Measurements from ENCODE around the gene PRDM16.

DNA sequence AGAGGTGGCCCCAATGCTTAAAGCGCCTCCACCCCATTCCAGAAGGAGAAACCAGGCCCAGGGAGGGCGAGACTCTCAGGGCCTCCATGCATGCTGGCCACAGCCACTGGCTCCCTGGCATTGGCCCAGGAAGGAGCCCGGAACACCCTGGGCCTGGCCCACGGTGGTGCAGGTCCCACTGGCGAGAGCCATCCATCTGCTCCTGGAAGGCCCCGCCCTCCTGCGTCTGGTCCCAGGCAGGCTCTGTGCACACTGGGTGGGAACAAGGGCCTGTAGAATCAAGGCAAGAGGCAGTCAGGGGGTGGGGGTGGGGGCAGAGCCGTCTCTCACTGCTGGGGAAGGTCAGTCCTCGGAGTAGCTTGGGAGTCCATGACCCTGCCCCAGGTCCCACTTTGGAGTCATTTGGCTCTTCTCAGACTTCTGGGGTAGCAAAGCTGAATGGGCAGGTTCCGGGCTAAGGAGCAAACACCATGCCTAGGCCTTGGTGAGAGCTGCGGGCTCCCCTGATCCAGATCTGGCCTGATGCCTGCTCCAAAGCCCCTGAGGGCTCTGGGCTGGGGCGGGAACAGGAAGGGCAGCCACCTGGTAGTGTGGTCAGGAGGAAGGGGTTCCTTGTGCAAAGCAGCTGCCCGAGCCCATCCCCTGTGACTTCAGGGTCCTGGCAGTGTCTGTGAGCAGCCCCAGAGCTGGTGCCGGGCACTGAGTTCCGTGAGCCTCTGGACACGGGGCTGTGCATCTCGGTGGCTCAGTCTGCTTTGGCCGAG is 278.4 kb downstream of the PRDM16 start:
- TF ChIP-seq, protein P1, sequence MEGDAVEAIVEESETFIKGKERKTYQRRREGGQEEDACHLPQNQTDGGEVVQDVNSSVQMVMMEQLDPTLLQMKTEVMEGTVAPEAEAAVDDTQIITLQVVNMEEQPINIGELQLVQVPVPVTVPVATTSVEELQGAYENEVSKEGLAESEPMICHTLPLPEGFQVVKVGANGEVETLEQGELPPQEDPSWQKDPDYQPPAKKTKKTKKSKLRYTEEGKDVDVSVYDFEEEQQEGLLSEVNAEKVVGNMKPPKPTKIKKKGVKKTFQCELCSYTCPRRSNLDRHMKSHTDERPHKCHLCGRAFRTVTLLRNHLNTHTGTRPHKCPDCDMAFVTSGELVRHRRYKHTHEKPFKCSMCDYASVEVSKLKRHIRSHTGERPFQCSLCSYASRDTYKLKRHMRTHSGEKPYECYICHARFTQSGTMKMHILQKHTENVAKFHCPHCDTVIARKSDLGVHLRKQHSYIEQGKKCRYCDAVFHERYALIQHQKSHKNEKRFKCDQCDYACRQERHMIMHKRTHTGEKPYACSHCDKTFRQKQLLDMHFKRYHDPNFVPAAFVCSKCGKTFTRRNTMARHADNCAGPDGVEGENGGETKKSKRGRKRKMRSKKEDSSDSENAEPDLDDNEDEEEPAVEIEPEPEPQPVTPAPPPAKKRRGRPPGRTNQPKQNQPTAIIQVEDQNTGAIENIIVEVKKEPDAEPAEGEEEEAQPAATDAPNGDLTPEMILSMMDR (conservative IDR thresholded peaks at IDR 0.05; ENCODE audit: low read depth, low read length) = no peak
- TF ChIP-seq EZH2 (IDR thresholded peaks at IDR 0.05; ENCODE audit: low read length, unreplicated experiment) = no peak
